ENCODE measurements around the gene ATXN1.
"Not testable (repeated sequence)": the region's sequence is repeated elsewhere in the genome, so short reads cannot be mapped to it uniquely, and the experiment has no call there.

Gene ATXN1

DNA sequence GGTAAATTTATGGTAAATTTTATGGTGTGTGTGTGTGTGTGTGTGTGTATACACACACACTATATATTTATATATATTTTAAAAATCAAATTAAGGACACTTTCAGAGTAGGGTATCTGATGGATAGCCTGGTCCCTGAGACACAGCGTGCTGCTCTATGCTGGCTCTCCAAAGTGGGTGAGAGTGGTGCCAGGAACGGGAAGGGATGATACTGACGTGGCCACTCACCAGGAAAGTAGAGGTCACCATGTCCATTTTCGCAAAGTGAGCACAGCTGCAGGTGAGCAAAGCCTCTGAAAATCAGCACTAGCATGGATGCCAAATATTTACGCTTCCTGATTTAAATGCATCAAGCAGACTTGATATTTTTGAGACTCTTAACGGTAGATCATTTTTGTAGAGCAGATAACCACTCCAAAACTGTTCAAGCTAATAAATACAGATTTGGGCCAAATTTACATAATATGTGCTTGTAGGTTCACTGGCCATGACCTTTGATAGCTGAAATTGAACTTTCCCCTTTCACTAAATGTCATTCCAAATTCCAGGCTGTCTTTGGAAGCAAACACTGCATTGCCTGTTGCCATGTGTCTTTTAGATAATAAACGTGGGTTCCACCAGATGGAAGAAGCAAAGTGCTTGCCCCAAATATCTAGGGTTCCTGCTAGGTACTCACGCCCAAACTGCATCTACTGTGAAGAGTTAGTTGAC is 116.6 kb downstream of the ATXN1 start:
- no peak for DNase-seq (ENCODE audit: low spot score)

- no peak for DNase-seq (ENCODE audit: low spot score)
Observed at GRCh38 chr6:16639684-16640480, 121.4 kb downstream of the ATXN1 start.

- no peak for DNase-seq (ENCODE audit: low spot score)
Observed at GRCh38 chr6:16637635-16638034, 123.6 kb downstream of the ATXN1 start.

DNA sequence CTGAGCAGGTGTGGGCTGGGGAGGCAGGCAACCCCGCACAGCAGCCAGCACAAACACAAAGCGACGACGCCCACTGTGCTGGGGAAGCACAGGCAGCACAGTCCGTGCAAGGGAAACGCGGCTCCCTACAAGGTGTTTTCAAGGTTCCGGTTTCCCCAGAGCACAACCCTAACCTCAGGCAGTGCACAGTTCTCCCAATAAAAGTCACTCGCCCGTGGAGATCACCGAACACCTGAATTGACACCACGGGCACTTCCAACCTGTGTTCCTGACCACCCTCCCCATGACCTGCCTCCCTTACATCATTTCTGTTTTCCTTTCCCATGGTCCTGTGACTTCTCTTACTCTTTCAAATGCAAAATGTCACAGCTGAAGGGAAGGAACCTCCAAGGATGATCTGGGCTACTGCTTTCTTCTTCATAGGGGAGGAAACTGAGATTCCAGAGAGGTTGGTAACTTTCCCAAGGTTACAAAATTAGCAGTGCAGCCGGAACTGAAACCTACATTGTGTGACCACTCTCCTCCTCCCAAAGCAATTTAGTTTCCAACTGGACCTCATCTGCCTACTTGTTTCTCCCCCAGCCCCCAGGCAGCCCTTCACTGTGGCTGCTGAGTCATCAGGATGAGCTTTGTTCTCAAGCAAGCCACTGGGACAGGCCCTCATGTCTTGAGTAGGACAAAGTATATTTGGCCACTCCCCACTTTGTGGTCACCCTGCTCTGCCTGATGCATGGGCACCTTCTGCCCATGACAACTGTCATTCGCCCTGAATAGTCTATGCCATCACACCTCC is 125.3 kb downstream of the ATXN1 start:
- DNase-seq (ENCODE audit: low spot score): no peak

GRCh38 chr6:16635291-16635809 is 125.9 kb downstream of the ATXN1 start:
- no peak for DNase-seq (ENCODE audit: low spot score)

- DNase-seq (ENCODE audit: low spot score): no peak
Observed at GRCh38 chr6:16634855-16635254, 126.4 kb downstream of the ATXN1 start.

DNA sequence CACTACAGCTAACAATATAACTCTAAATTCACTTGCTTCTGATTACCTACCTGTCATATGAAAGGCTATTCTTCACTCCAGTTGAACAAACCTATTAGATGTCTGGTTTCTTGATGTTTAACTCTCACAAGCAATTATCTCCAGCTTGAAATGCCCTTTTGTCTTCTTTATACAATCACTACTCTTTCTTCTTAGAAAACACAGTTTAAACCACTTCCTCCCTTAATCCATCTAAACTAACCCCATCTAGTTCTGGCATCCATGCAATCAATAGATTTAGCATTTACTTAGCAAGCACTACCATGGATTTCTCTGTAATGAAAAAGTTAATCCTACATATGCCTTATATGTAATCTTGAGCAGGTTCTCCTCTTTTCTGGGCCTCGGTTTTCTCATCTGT is 127.3 kb downstream of the ATXN1 start:
- no peak for DNase-seq (ENCODE audit: low spot score)

GRCh38 chr6:16633465-16633864 is 127.8 kb downstream of the ATXN1 start:
- DNase-seq (ENCODE audit: low spot score): no peak

GRCh38 chr6:16632101-16632500 is 129.2 kb downstream of the ATXN1 start:
- DNase-seq (ENCODE audit: low spot score): no peak

- DNase-seq (ENCODE audit: low spot score): no peak
Observed at GRCh38 chr6:16630026-16630643, 131.1 kb downstream of the ATXN1 start.

DNA sequence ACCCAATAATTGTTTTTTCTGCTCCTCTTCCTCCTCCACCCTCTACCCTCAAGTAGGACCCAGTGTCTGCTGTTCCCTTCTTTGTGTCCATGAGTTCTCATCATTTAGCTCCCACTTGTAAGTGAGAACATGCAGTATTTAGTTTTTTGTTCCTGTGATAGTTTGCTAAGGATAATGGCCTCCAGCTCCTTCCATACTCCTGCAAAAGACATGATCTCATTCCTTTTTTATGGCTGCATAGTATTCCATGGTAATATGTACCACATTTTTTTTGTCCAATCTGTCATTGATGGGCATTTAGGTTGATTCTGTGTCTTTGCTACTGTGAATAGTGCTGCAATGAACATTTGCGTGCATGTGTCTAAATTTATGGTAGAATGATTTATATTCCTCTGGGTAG is 132.7 kb downstream of the ATXN1 start:
- DNase-seq (ENCODE audit: low spot score): not testable (repeated sequence)

DNA sequence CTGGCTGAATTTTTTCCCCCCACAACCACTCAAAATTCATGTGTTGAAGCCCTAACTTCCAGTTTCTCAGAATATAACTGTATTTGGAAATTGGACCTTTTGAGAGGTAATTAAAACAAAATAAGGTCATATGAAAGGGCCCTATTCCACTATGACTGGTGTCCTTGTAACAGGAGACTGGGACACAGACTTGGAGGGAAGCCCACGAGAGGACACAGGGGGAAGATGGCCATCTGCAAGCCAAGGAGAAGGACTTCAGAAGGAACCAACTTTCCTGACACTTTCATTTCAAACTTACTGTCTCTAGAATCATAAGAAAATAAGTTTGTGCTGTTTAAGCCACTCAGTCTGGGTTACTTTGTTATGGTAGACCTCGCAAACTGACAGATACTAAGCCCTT is 134.6 kb downstream of the ATXN1 start:
- no peak for DNase-seq (ENCODE audit: low spot score)

DNA sequence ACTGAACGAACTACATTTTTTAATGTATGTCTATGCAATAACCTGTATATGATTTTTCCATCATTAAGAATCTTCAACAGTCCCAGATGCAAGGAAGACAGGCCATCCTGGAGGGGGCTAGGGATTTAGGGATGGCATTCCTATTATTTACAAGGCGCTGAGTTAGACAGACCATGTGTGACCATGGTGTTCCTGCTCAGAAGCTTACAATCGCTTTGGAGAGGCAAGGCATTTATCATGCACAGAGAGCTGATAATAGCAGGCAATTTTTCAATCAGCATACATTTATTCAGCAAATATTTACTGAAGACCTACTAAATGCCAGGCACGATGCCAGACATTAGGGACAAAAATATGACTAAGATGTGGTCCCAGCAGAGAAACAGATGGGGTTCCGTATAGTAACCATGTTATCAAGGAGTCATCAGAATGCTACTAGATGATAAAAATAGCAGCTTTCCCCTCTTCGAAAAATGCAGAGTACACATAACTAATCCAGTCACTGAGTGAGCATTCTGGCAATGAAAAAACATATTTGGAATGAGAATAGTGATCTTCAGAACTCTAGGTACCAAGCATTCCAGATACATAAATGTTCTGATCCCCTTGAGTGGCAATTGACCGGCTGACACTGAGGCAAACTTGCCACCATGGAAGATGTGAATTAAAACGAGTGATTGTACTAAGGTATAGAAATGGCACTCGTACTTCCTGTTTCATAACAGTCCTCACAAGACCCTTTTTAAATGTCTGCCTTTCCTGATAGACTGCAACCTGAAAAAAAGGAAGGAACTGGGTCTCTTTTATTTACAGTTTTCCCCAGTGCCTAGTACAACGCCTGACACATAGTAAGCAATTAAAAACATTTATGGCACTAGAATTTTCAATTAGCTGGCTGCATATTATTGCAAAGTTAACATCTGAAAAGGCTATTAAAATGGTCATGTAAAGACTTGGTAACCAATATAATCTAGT is 135.7 kb downstream of the ATXN1 start:
- DNase-seq (ENCODE audit: low spot score): no peak

DNA sequence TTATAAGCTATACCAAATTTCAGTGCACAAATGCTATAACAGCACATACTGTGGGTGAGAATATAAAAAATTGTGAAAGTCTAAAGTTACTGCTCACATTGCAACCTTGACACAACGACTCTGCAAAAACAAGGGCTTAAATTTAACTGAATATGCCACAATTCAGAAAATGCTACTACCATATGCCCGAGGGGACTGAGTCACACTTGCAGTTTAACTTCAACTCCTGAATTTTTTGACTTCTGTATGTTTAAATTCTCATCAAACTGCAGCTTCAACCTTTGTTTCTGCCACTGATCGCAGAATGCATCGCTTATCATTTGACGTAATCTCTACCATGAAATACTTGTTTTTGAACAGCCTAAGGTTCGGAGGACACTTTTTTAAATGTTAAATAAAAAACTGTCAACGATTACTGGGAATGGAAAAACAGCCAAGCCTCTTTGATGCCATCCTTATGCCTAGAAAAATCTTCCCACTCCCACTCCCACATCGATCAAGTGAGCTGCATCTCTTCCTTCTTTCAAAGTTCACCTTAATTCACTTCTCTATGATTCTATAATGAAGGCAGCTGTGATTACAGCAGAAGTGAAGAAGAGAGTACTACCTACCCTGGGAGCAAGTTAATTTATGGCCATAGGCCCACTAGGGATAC is 136.5 kb downstream of the ATXN1 start:
- no peak for DNase-seq (ENCODE audit: low spot score)

DNA sequence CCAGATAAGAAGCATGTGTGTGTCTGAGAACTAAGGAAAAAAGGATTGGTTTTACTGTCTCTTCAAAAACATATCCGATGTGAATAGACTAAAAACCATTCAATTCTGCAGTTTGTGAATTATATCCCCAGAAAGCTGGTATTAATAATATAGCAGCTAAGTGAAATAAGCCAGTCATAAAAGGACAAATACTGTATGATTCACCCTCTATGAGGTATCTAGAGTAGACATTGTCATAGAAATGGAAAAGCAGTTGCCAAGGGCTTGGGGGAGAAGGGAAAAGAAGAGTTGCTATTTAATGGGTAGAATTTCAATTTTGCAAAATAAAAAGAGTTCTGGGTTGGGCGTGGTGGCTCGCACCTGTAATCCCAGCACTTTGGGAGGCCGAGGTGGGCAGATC is 137.5 kb downstream of the ATXN1 start:
- no peak for DNase-seq (ENCODE audit: low spot score)

DNA sequence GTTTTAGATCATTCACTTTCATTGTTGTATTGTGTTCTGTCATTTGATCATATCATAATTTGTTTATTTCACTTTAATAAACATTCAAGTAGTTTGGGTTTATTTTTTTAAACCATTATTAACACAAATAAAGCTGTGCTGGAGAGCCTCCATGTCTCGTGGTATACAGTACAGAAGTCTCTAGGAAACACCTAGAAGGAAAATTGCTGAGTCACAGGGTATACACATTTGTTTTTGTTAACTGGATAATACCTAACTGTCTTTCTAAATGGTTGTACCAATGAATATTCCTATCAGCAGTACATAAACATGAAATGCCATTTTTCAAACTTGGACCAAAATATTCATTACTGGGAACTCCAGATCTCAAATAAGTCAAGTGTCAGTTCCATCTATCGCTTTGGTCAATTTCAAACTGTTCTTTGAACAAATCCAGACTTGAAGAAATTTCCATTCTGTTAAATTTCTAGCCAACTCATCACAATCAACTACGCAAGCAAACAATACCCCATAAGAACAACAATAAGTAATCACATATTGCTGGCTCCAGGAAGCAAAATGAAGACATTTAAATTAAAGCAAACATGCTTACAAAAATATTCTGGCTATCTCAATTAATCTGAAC is 138.1 kb downstream of the ATXN1 start:
- DNase-seq (ENCODE audit: low spot score): no peak

DNA sequence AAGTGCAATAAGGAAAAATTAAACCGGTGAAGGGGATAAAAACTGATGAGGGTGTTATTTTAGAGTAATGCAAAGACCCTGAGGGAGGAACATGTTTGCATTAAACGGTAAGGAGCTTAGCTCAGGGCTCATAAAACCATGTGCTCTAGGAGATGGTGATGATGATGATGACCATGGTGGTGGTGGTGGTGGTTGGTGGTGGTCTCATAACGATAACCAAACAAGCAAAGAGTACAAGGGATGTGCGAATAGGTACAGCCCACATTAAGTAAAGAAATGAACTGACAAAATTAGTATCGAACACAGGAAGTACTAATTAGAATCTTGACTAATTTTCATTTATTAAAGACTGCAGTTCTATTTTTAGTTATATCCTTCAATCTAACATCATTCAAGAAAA is 139.1 kb downstream of the ATXN1 start:
- DNase-seq (ENCODE audit: low spot score): no peak

DNA sequence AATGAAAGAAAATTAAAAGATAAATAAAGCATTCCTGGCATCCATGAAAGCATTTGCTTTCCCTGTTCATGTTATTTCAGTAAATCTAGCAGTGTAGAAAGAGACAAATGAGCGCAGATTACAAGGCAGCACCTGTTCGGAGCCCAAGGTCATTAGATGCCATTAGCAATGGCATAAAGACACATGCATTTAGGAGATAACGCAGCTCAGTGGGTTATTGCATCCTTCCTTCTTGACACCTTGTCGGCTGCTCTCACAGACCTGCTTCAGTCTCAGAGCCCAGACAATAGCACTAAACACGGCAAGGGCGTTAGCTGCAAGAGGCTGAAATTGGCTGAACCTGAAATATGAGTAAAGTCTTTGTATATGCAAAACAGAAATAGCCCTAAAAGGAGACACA is 140.3 kb downstream of the ATXN1 start:
- no peak for DNase-seq (ENCODE audit: low spot score)

DNA sequence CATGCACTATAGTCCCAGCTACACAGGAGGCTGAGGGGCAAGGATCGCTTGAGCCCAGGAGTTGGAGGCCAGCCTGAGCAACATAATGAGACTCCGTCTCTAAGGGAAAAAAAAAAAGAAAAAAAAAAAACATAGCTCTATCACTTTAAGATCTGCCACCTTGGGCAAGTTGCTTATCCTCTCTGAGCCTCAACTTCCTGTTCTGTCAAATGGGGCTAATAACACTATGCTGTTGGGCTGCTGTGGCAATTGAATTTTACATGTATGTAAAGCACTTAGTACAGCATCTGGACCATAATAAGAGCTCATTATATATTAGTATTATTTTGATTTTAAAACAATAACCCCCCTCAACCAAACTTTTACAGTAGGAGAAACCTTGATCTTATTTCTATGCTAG is 141.5 kb downstream of the ATXN1 start:
- DNase-seq (ENCODE audit: low spot score): peak; percentile 34

- DNase-seq (ENCODE audit: low spot score): no peak
Observed at GRCh38 chr6:16618962-16619361, 142.3 kb downstream of the ATXN1 start.
